NCI-H2196 treated with DMSO at 0.1 percent for 48 hours (cell line): ENCODE results near the gene CA5A.
"Not testable (repeated sequence)": the region's sequence is repeated elsewhere in the genome, so short reads cannot be mapped to it uniquely, and the experiment has no call there.

ENCODE experiments used
- DNase-seq: peaks from one replicate; lab custom pipeline; 2025; ENCODE audit not compliant: unreplicated experiment; lab: John Stamatoyannopoulos, UW

CA5A gene

GRCh38 chr16:87926246-87927194 lies 9.8 kb downstream of the CA5A start:
- DNase-seq, result peak; percentile 12

GRCh38 chr16:87924811-87925670 lies 11.3 kb downstream of the CA5A start:
- DNase-seq, result peak; percentile 71

DNA sequence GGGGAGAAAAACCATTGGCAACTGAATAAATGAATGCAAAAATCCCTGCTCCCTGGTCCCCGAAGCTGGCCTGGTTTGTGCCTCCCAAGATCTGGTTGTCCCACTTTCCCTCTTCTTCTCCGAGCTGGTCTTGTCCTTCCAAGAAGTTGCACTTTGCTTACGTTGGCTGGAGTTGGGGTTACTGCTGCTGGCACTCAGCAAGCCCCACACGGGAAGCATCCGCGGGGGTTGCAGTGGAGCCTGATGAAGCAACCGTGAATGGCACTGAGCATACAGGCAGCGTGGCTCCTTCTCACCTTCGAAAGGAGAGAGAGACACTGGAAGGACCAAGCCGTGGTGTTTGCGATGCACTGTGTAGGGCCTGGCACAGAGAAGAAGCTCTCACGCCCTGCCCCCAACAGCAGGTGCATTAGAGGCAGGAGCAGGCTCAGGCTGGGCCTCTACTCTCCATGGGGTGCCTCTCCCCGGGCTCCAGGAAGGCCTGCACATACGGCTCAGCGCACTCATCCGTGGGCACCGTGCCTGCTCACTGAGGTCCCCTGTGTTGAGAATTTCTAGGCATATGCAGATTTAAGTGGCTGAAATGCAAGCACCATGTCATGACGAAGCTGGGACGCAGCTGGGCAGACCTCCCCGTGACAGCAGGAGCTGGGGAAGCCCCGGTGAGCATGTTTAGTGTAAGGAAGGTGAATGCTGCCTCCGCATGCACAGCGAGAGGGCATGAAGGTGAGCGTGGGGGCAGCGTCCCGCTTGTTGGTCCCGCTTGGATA lies 12.1 kb downstream of the CA5A start:
- peak; percentile 59 for DNase-seq

DNA sequence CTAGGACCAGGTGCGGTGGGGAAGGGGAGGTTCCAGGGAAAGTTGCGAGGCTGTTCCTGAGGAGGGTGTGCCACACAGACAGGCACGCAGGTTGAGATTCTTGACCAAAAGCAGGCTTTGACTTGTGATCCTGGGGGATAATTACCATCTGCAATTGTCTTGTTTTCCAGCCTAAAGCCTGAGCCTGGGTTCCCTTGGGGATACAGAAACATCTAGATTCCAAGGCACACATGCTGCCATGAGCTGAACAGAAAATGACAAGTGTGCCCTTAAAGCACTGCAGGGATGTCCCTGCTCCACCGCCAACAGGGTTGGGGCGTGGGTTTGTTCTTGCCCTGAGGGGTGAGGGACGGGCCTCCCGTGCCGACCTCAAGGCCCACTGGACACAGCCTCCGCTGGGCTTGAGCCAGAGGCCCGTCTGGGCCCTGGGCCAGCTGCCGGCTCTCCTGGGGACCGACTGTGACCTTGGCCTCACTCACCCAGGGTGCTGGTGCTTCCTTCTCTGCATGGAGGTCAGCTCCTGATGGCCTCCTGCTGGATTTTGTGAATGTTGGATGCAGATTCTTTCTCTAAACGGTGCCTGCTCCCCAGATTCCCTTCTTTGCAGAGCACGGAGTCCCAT lies 14.0 kb downstream of the CA5A start:
- DNase-seq, result no peak

DNA sequence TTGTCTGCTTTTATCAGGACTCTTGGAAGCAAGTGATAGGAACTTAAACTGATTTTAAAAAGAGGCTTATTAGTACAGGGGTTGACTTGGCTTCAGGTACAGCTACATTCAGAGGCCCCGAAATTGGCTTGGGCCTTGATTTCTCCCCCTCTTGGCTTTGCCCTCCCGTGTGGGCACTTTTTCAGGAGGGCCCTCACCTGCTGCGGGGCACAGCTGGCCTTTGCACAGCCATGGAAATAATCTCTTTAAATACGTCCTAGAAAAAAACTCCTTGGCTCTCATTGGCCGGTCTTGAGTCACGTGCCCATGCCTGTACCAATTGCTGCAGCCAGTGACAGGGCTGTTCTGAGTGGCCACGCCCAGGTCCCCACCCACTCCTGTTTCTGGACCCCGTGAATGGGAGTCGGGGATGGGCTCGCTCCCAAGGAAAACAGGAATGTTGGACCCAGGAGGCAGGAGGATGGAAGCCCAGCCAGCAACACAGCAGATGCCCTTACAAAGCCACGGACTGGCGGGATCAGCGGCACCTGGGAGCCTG lies 15.0 kb downstream of the CA5A start:
- DNase-seq, result peak; percentile 13

- DNase-seq, result no peak
Measured at GRCh38 chr16:87919681-87919994, 16.7 kb downstream of the CA5A start.

GRCh38 chr16:87918866-87919680 lies 17.3 kb downstream of the CA5A start:
- DNase-seq, result no peak

- no peak for DNase-seq
Measured at GRCh38 chr16:87918338-87918737, 18.0 kb downstream of the CA5A start.

GRCh38 chr16:87917503-87917902 lies 18.8 kb downstream of the CA5A start:
- no peak for DNase-seq

DNA sequence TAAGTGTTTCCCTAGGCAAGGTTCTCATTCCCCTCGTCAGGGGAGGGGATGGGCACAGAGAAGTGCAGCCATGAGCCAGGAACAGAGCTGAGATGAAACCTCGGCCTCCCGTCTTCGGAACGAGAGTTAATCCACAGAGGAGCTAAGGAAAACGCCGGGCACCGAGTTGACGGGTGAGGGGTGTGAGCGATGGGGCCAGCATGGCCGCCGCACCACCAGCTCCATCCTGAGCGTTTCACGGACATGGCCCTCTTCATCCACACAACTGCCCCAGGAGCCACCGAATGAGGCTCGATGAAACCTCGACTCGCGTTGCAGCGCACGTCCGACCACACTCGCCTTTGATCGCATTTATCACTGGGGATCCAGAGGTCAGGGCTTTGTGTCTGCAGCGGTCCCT lies 21.5 kb downstream of the CA5A start:
- DNase-seq, result no peak

- DNase-seq, result not testable (repeated sequence)
Measured at GRCh38 chr16:87914021-87914725, 22.2 kb downstream of the CA5A start.

GRCh38 chr16:87912691-87913090 lies 23.6 kb downstream of the CA5A start:
- DNase-seq, result not testable (repeated sequence)

DNA sequence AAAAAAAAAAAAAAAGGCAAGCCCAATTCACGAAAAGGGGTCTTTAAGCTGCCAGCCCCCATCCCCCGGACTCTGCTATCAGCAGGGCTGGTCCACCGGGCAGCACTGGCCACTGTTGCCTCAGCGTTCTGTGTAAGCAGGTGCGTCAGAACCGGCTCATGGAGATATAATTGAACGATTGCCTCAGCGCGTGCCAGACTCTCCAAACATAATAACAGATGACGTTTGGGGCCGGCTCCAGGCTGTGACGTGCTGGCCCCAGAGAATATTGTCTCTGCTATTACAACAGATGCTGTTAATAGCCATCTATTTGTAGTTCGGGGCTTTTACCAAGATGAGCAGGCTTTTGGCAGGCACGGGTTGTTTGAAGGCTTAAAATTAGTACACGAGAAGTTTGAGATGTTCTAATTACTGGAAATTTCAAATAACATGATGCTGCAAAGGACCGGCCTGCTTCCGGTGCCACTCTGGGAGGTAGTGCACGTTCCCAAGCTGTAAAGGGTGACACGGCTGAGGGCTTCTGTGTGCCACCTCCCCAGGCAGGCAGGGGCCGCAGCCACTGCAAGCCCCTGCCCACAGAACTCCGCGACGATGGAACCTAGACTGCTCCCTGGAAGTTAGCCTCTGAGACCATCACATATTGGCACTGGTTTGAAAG lies 25.1 kb downstream of the CA5A start:
- peak; percentile 16 for DNase-seq

GRCh38 chr16:87909203-87909935 lies 27.0 kb downstream of the CA5A start:
- peak; percentile 10 for DNase-seq

DNA sequence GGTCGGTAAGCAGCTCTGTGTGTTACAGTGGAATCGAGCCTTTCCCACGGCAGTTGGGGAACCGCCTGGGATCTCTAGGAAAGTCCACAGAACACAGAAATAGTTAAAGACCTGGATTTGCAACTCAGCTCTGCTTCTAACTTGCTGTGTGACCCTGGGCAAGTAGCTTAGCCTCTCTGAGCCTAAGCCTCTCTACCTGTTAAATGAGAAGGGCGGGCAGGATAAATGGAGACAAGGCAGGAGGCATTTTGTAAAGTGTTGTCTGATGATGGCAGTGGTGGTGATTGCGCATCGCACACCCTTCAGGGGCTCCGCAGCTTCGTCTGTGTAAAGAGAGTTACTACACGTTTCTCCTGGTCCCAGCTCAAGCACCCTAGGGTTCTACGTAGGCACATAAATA lies 28.2 kb downstream of the CA5A start:
- not testable (repeated sequence) for DNase-seq

DNA sequence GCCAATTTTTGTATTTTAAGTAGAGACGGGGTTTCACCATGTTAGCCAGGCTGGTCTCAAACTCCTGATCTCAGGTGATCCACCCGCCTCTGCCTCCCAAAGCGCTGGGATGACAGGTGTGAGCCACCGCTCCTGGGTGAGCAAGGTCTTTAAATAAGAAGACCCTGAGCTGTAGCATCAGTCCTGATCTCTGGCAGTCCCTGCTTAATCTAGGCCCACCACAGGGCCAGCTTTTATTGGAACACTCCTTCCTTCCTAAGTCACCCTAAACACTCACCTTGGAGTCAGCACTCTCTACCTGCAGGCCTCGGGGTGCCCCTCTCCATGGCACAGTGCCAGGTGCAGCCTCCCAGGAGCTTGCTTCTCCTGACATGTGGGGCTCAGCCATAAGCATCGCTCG lies 30.8 kb downstream of the CA5A start:
- DNase-seq, result not testable (repeated sequence)

DNA sequence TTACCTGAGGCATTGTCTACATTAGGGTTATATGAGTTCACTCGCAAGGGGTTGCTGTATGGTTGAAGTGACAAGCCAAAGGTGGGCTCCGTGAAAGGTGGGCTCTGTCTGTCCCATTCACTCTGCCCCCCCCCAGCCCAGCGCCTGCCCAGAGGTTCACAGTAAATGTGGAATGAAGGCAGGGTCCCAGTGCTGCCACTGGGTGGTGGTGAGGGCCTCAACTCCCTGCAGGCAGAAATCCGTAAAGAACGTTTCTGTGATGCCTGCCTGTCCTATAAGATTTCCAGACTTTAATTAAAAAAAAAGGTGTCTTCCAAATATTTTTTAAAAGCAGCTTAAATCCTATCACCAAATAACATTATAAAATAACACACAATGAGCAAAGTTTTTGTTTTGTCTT lies 31.4 kb downstream of the CA5A start:
- not testable (repeated sequence) for DNase-seq

DNA sequence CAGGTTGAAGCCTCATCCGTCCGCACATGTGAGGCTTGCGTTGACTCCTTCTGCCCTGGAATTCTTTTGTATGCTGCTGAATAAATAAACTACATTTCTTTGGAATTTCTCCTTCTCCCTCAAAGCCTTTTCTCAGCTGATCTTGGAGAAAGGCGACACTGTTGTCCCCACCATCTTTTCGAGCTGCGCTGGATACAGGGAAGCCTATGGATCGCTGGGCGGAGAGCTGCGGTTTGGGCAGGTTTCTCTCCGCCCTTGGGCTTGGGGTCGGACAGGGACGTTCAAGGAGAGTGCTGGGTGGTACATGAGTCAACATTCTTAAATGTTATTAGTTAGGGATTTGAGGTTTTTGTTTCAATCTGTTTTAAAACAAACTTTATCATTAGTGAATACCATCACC lies 35.8 kb downstream of the CA5A start:
- DNase-seq, result not testable (repeated sequence)
